Measurements from ENCODE around the gene SDHA.
"Not testable (repeated sequence)": the region's sequence is repeated elsewhere in the genome, so short reads cannot be mapped to it uniquely, and the experiment has no call there.

GRCh38 chr5:297448-297847, 79.3 kb downstream of the SDHA start:
- not testable (repeated sequence) for TF ChIP-seq POLR2A (IDR thresholded peaks at IDR 0.05); CTCF (IDR thresholded peaks at IDR 0.05); POLR2AphosphoS5 (IDR thresholded peaks at IDR 0.05; ENCODE audit: insufficient read depth in 1 of 2, low read depth in 1 of 2)
